HepG2 (cell line): ENCODE measurements around the gene GGACT. TPM values are rescaled to one million over a fixed set of nuclear protein-coding genes. Genes with fewer than 3 reads are reported as not detected.

ENCODE experiments used
- ATAC-seq: fragments of 200-7000 bp; cut with Tn5 transposase; 3 replicates; pipeline ENCODE4 v1.9.1; 2020; ENCODE audit warnings: mild to moderate bottlenecking, moderate library complexity
- BruUV-seq: library from RNA; stranded (reverse); fragments of 400-500 nt; replicated peaks from 2 replicates; lab custom pipeline; 2021; lab: Mats Ljungman, UMichigan
- CTCF ChIA-PET: fragments of 300-600 bp; formaldehyde crosslinking; extraction: SDS; loops from one replicate; lab custom pipeline; 2021; ENCODE audit warnings: low total read pairs, inconsistent platforms, low intra/inter-chr PET ratio; lab: Yijun Ruan, JAX
- POLR2A ChIA-PET: fragments of 350-600 bp; sonication (Branson Sonifier 250); formaldehyde crosslinking; loops from one replicate; lab custom pipeline; 2020; ENCODE audit warnings: antibody characterized with exemption, inconsistent platforms; lab: Yijun Ruan, JAX
- DNase-seq: peaks from one replicate; pipeline ENCODE4 v3.0.0-alpha.2; 2015; ENCODE audit warnings: low spot score
- FAIRE-seq: peaks from 3 replicates; lab custom pipeline; 2011; peaks lifted over from hg19 to GRCh38; lab: Jason Lieb, UNC
- H2AFZ ChIP-seq: one replicate; pipeline ENCODE4 v1.6.1; 2011; ENCODE audit warnings: low read length, inconsistent platforms
- H3K27ac ChIP-seq: fragments of 300-600 bp; 3 replicates; pipeline ENCODE4 v1.8.0; 2011; ENCODE audit warnings: mixed run types, mild to moderate bottlenecking, mixed read lengths, low read length, inconsistent platforms; ENCODE audit not compliant: insufficient read depth; ENCODE audit errors: extremely low read length
- H3K27me3 ChIP-seq, 2 experiments: fragments of 200-600 bp in 1 of 2; 2 replicates in 1 of 2; 3 replicates in 1 of 2; pipeline versions ENCODE4 v1.6.0 to v1.8.0; 2011; ENCODE audit warnings: low read length in 2 of 2, mild to moderate bottlenecking in 2 of 2, moderate library complexity in 2 of 2, inconsistent platforms in 1 of 2; ENCODE audit not compliant: insufficient read depth in 2 of 2, control insufficient read depth in 1 of 2
- H3K36me3 ChIP-seq, 2 experiments: fragments of 200-600 bp in 1 of 2; replicated peaks in 1 of 2; 2 replicates in 1 of 2; 3 replicates in 1 of 2; pipeline versions ENCODE4 v1.5.1 to v1.8.0; 2011; ENCODE audit warnings: low read length in 2 of 2, inconsistent platforms in 1 of 2; ENCODE audit not compliant: insufficient read depth in 2 of 2, control insufficient read depth in 1 of 2
- H3K4me1 ChIP-seq: 2 replicates; pipeline ENCODE4 v1.5.1; 2012; ENCODE audit warnings: low read length, inconsistent platforms; ENCODE audit not compliant: insufficient read depth
- H3K4me2 ChIP-seq: 2 replicates; pipeline ENCODE4 v1.6.0; 2011; ENCODE audit warnings: low read depth, low read length, inconsistent platforms
- H3K4me3 ChIP-seq, 3 experiments: fragments of 200-600 bp in 1 of 3; sonication (generic), shearing (Covaris generic) in 1 of 3; replicated peaks in 1 of 3; 2 replicates each; pipeline ENCODE4 v1.5.1; 2011 to 2016; ENCODE audit warnings: low read length in 3 of 3, inconsistent platforms in 2 of 3, low read depth in 2 of 3, mild to moderate bottlenecking in 2 of 3, control low read depth in 1 of 3, mixed read lengths in 1 of 3; ENCODE audit not compliant: insufficient read depth in 1 of 3
- H3K79me2 ChIP-seq: one replicate; pipeline ENCODE4 v1.6.1; 2011; ENCODE audit warnings: low read length, inconsistent platforms; ENCODE audit not compliant: insufficient read depth
- H3K9ac ChIP-seq: 2 replicates; pipeline ENCODE4 v1.6.0; 2011; ENCODE audit warnings: mild to moderate bottlenecking, low read depth, low read length, inconsistent platforms; ENCODE audit not compliant: insufficient read depth
- H3K9me3 ChIP-seq: 2 replicates; pipeline ENCODE4 v1.5.1; 2012; ENCODE audit warnings: mild to moderate bottlenecking, low read length
- H4K20me1 ChIP-seq: 2 replicates; pipeline ENCODE4 v1.6.0; 2011; ENCODE audit warnings: inconsistent platforms, mild to moderate bottlenecking, low read length, moderate library complexity; ENCODE audit not compliant: insufficient read depth
- CAMTA2 ChIP-seq: sonication (generic); formaldehyde crosslinking; IDR thresholded peaks from 2 replicates; pipeline ENCODE4 v1.4.0; 2020; ENCODE audit warnings: mild to moderate bottlenecking, missing genetic modification reagents, borderline replicate concordance
- GPN1 ChIP-seq: sonication (generic); formaldehyde crosslinking; IDR thresholded peaks from 2 replicates; pipeline ENCODE4 v1.5.1; 2020; ENCODE audit warnings: missing genetic modification reagents, borderline replicate concordance
- HDAC6 ChIP-seq: fragments of 200-600 bp; sonication (generic); IDR thresholded peaks from 2 replicates; pipeline ENCODE4 v1.7.0; 2017; ENCODE audit warnings: mild to moderate bottlenecking, antibody characterized with exemption, low read length, low read depth
- KAT7 ChIP-seq: IDR thresholded peaks from 2 replicates; pipeline ENCODE4 v1.6.1; 2018; ENCODE audit warnings: borderline replicate concordance, missing compliant biosample characterization
- KMT2A ChIP-seq: sonication (generic); formaldehyde crosslinking; IDR thresholded peaks from 2 replicates; pipeline ENCODE4 v1.4.0; 2020; ENCODE audit warnings: missing genetic modification reagents
- ZKSCAN8 ChIP-seq: IDR thresholded peaks from 2 replicates; pipeline ENCODE4 v1.6.1; 2016; ENCODE audit warnings: borderline replicate concordance, missing genetic modification reagents, missing compliant biosample characterization
- ZNF546 ChIP-seq: sonication (generic); formaldehyde crosslinking; conservative IDR thresholded peaks from 2 replicates; pipeline ENCODE4 v1.8.1; 2023; ENCODE audit warnings: mild to moderate bottlenecking, missing genetic modification reagents
- ZNF768 ChIP-seq: sonication (generic); formaldehyde crosslinking; IDR thresholded peaks from 2 replicates; pipeline ENCODE4 v1.4.0; 2020; ENCODE audit warnings: missing genetic modification reagents
- ZNF780A ChIP-seq: sonication (generic); formaldehyde crosslinking; IDR thresholded peaks from 2 replicates; pipeline ENCODE4 v1.8.0; 2022; ENCODE audit warnings: mild to moderate bottlenecking, missing genetic modification reagents, moderate library complexity
- ZNF83 ChIP-seq: sonication (generic); formaldehyde crosslinking; IDR thresholded peaks from 2 replicates; pipeline ENCODE4 v1.4.0; 2020; ENCODE audit warnings: missing genetic modification reagents, mild to moderate bottlenecking, borderline replicate concordance
- WGBS: methylation state at CpG from one replicate; pipeline ENCODE4 v1.1.6; 2017; ENCODE audit warnings: low lambda C conversion rate; 5-methylcytosine and 5-hydroxymethylcytosine counted together
- in situ Hi-C: cut with HindIII; loops from 2 replicates; pipeline ENCODE4 v1.10.0; 2017; ENCODE audit warnings: low pct_unique_long_range_greater_than_20kb; ENCODE audit not compliant: extremely low pct_ligation_motif_present
- intact Hi-C: fragments of 100-400 bp; cut with micrococcal nuclease; formaldehyde crosslinking; loops from one replicate; pipeline ENCODE4 v1.10.0; 2022; ENCODE audit not compliant: unreplicated experiment
- polyA plus RNA-seq, 8 experiments: library from polyadenylated mRNA; depleted of rRNA in 3 of 8; stranded (reverse) in 7 of 8; unstranded in 1 of 8; fragments of >200 nt; fragmentation: Illumina TruSeq in 4 of 8; extraction: Trizol in 4 of 8; gene quantifications; 2 replicates each; pipeline versions ENCODE4 v1.2.1 to v1.2.3, GENCODE V29; 2011 to 2016; ENCODE audit warnings: low read depth in 4 of 8, missing spikeins in 1 of 8, mixed read lengths in 1 of 8; ENCODE audit not compliant: insufficient read depth in 1 of 8
- total RNA-seq, 5 experiments: library from RNA; depleted of rRNA; stranded (reverse); fragments of >200 nt; fragmentation: Illumina TruSeq; extraction: Trizol; gene quantifications; 2 replicates each; pipeline ENCODE4 v1.2.3, GENCODE V29; 2016; ENCODE audit warnings: low read depth in 1 of 5
- TF ChIP-seq, protein P1 (sequence below): fragments of 450-650 bp; IDR thresholded peaks from 2 replicates; pipeline ENCODE4 v1.6.1; 2016
- TF ChIP-seq, protein P2 (sequence below): sonication (generic); formaldehyde crosslinking; IDR thresholded peaks from 2 replicates; pipeline ENCODE4 v1.8.1; 2023; ENCODE audit warnings: missing genetic modification reagents, mild to moderate bottlenecking, borderline replicate concordance

GGACT gene
- total and polyA plus RNA-seq, 2 of the 13 experiments (the other 11 are each of a cell fraction or from before 2014, with no cell fraction given), result 1.7 to 1.9 TPM

DNA sequence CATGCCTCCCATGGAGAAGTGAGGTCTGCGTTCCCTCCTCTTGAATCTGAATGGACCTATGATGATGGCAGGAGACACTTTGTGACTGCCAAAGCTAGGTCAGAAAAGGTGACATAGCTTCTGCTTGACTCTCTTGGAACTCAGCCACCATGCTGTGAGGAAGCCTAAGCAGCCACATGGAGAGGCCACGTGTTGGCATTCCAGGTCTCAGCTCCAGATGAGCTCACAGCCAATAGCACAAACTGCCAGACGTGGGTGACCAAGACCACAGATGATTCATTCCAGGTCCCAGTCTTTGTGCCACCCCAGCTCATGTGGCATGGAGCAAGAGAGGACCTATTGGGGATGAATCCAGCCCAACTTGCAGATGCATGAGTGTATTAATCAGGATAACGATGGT is 8.7 kb upstream of the GGACT start:
- H3K9ac ChIP-seq, result no peak overlapping the region
- no TSS peak for BruUV-seq
- H3K27me3 ChIP-seq, result no peaks in the 10 kb centered on the region; a peak in 2 of 5 replicates
- H3K9me3 ChIP-seq, result no peaks in the 10 kb centered on the region
- WGBS, result 91% methylated on average over 1 of the region's 4 CpGs
- ATAC-seq (no peak), FAIRE-seq (no peak), DNase-seq (no peak)
- no peaks in the 10 kb centered on the region for H3K36me3 ChIP-seq
- ChIA-PET POLR2A (no interaction called here), CTCF (no interaction called here)
- peaks cover 6% of the 10 kb centered on the region; the same call in 1 of the 2 replicates for H3K4me1 ChIP-seq
- H3K4me3 ChIP-seq, result no peak overlapping the region
- in situ Hi-C loops (loop anchor here (25.0 kb wide), 1 partner anchor 515 kb away; no protein-coding TSS in a partner anchor), intact Hi-C loops (no loop called here)
- H3K4me2 ChIP-seq, result no peak overlapping the region
- no peak overlapping the region for H3K27ac ChIP-seq
- H3K79me2 ChIP-seq, result no peaks in the 10 kb centered on the region
- no peaks in the 10 kb centered on the region for H4K20me1 ChIP-seq
- no peak overlapping the region for H2AFZ ChIP-seq
- TF ChIP-seq, protein P1, sequence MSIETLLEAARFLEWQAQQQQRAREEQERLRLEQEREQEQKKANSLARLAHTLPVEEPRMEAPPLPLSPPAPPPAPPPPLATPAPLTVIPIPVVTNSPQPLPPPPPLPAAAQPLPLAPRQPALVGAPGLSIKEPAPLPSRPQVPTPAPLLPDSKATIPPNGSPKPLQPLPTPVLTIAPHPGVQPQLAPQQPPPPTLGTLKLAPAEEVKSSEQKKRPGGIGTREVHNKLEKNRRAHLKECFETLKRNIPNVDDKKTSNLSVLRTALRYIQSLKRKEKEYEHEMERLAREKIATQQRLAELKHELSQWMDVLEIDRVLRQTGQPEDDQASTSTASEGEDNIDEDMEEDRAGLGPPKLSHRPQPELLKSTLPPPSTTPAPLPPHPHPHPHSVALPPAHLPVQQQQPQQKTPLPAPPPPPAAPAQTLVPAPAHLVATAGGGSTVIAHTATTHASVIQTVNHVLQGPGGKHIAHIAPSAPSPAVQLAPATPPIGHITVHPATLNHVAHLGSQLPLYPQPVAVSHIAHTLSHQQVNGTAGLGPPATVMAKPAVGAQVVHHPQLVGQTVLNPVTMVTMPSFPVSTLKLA, result 0 out of 2 replicates have a peak, but pooled peaks have one; percentile 6
- no peak for TF ChIP-seq HDAC6

DNA sequence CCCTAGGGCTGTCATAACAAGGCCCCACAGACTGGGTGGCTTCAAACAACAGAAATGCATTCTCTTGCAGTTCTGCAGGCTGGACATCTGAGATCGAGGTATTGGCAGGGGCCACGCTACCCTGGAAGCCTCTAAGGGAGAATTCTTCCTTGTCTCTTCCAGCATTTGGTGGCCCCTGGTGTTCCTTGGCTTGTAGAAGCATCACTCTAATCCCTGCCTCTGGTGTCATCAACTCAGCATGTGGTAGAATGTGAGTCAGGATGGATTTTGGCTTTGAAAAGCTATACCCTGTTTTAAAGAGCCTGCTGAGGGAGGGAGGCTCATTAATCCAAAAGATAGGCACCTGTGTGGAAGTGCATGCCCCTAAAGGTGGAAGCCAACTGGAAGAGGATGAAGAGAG is 7.9 kb upstream of the GGACT start:
- no peak overlapping the region for H2AFZ ChIP-seq
- no TSS peak for BruUV-seq
- TF ChIP-seq ZNF546 (CRISPR knock-in tag), result no peak
- TF ChIP-seq KAT7 (CRISPR knock-in tag), result no peak
- TF ChIP-seq, protein P2, sequence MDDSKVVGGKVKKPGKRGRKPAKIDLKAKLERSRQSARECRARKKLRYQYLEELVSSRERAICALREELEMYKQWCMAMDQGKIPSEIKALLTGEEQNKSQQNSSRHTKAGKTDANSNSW (CRISPR knock-in tag), result no peak
- TF ChIP-seq ZKSCAN8, result no peak
- TF ChIP-seq ZNF780A (CRISPR knock-in tag), result no peak
- no peak for TF ChIP-seq ZNF768
- TF ChIP-seq CAMTA2 (CRISPR knock-in tag), result no peak
- TF ChIP-seq ZNF83 (CRISPR knock-in tag), result no peak
- no peak for TF ChIP-seq KMT2A
- no peak for TF ChIP-seq GPN1 (CRISPR knock-in tag)
- in situ Hi-C loops, result loop anchor here (25.0 kb wide), 1 partner anchor 516 kb away; no protein-coding TSS in a partner anchor
- ATAC-seq (no peak), FAIRE-seq (no peak), DNase-seq (no peak)
- no peak overlapping the region for H3K9ac ChIP-seq
- intact Hi-C loops, result no loop called here
- H3K27me3 ChIP-seq, result no peaks in the 10 kb centered on the region; a peak in 2 of 5 replicates
- peaks cover 6% of the 10 kb centered on the region; the same call in 1 of the 2 replicates for H3K4me1 ChIP-seq
- ChIA-PET CTCF (no interaction called here), POLR2A (no interaction called here)
- no peaks in the 10 kb centered on the region for H3K36me3 ChIP-seq
- H3K4me2 ChIP-seq, result no peak overlapping the region
- H4K20me1 ChIP-seq, result no peaks in the 10 kb centered on the region
- no peak overlapping the region for H3K4me3 ChIP-seq
- no peak overlapping the region for H3K27ac ChIP-seq
- 10% methylated on average over 2 of the region's 2 CpGs for WGBS
- H3K9me3 ChIP-seq, result no peaks in the 10 kb centered on the region
- H3K79me2 ChIP-seq, result no peaks in the 10 kb centered on the region
